ENCODE measurements around the gene GGT6.
"Not testable (repeated sequence)": the region's sequence is repeated elsewhere in the genome, so short reads cannot be mapped to it uniquely, and the experiment has no call there.

GGT6 gene

DNA sequence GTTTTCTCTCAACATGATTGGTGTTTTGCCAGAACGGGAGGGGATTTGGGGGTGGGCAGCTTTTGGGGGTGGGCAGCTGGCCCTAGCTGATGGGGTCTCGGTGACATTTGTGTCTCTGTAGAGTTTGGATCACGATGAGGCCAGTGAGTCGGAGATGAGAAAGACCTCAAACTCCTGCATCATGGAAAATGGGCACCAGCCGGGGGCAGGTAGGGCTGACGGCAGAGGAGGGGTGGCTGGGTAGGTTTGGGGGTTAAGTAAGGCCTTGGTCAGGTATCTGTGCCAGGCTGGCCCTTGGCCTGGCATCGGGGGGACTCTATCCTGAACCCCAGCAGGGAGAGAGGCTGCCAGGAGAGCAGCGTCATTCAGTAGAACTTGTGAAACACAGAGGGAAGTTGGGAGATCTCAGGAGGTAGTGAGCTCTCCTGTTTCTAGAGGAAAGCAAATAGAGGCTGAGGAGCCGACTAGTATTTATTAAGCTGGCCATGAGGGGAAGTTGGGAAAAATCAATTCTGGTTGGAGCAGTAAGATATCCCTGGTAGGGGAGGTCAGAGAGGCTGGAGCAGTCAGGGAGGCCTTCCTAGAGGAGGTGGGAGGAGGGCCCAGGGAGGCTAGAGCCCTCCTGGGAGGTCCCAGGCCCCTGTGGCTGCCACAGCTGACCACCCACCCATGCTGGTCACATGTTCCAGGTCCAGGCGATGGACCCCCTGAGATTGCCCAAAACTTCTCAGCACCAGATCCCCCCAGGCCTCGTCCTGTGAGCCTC, 32.0 kb upstream of the GGT6 start:
- no peak for DNase-seq (ENCODE audit: low spot score)

GRCh38 chr17:4591529-4591928, 31.2 kb upstream of the GGT6 start:
- no peak for DNase-seq (ENCODE audit: low spot score)

- DNase-seq (ENCODE audit: low spot score), result no peak
Measured at GRCh38 chr17:4590981-4591453, 30.6 kb upstream of the GGT6 start.

DNA sequence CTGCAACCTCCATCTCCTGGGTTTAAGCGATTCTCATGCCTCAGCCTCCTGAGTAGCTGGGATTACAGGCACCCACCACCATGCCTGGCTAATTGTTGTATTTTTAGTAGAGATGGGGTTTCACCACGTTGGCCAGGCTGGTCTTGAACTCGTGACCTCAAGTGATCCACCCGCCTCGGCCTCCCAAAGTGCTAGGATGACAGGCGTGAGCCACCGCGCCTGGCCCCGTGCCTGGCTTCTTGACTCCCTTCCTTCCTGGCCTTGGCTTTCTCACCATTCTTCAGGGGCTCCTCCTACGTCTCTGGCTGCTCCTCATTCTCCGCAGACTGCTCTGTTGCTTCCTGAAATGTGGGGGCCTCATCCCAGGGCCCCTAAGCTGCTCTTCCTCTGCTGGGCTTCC, 29.7 kb upstream of the GGT6 start:
- not testable (repeated sequence) for DNase-seq (ENCODE audit: low spot score)

DNA sequence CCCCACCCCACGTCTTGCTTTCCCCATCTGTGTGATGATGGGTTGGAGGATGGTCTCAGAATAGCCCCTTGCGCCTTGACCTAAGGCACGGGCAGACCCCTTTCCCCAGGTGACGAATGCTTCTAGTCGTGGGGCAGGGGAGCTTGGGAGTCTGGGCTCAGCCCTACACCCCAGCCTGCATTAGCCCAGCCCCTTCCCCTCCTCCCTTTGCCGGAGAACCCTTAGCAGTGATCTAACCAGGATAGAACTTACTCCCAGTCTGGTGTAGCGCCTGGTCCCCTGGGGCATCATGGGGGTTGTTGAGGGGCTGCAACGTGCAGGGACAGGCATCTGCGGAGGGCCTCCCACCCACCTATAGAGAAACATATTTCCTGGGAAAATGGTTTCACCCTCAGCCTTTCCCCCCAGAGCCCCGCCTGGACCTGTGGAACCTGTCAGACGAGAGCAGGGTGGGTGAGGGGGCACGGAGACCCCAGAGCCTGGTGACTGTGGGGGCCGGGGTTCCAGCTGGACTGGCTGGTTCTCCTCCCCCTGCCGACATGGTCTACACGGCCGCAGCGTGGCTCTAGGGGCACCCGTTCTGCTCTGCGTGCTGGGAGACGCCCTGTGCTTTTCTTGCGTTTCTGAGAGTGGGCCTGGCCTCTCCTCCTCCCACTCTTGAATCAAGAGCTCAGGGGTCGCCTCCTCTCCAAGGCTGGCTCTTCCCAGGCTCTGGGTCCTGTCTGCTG, 28.7 kb upstream of the GGT6 start:
- DNase-seq (ENCODE audit: low spot score), result no peak

- DNase-seq (ENCODE audit: low spot score), result no peak
Measured at GRCh38 chr17:4588391-4588790, 28.0 kb upstream of the GGT6 start.

GRCh38 chr17:4587803-4588202, 27.4 kb upstream of the GGT6 start:
- DNase-seq (ENCODE audit: low spot score), result peak; percentile 98

DNA sequence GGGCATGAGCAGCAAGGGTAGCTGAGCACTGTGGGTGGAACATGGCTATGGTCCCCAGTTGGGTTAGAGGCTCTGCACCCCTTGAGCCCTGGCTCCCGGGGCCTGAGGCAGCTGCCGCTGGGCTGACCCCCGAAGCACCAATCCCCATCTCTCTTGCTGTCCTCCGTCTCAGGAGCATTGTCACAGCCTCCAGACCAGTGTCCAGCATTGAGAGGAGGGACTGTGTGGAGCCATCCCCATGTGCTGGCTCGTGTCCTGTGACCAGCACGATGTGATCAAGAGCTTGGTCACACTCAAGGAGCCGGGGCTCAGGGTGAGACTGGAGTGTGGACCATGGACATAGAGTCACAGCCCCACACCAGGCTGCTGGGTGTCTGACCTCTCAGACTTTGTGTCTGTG, 26.8 kb upstream of the GGT6 start:
- no peak for DNase-seq (ENCODE audit: low spot score)

DNA sequence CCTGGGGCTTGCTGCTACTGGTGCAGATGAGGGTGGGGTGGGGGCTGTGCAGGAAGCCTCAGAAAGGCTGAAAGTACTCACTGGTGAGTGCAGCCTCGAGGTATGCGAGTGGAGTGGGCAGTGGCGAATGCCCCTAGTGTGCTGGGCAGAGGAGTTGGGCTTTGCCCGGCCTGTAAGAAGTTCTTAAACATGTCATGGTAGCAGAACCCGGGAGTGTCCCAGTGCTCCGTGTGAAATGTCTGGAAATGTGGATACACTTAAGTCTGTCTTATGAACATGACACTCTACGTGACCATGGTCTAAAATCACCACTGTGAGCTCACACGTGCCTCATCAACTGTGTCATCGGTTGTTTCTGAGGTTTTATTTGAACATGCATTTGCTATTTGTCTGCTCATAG, 25.7 kb upstream of the GGT6 start:
- no peak for DNase-seq (ENCODE audit: low spot score)

DNA sequence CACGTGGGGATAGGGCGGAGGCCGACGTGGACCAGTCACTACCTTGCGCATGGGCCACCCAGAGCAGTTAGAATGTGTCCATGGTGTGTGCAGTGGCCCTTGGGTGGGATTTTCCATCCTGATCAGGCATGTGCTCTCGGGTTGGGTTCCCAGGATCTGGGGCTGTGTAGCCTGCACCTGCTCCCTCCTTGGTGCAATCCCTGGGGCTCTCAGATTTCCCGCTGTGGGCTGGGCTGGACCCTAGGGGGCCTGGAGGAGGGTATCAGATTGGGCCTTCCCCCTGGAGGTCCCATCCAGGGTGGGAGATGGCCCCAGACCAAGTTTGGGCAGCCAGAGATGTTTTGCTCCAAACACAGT, 25.2 kb upstream of the GGT6 start:
- DNase-seq (ENCODE audit: low spot score), result no peak

DNA sequence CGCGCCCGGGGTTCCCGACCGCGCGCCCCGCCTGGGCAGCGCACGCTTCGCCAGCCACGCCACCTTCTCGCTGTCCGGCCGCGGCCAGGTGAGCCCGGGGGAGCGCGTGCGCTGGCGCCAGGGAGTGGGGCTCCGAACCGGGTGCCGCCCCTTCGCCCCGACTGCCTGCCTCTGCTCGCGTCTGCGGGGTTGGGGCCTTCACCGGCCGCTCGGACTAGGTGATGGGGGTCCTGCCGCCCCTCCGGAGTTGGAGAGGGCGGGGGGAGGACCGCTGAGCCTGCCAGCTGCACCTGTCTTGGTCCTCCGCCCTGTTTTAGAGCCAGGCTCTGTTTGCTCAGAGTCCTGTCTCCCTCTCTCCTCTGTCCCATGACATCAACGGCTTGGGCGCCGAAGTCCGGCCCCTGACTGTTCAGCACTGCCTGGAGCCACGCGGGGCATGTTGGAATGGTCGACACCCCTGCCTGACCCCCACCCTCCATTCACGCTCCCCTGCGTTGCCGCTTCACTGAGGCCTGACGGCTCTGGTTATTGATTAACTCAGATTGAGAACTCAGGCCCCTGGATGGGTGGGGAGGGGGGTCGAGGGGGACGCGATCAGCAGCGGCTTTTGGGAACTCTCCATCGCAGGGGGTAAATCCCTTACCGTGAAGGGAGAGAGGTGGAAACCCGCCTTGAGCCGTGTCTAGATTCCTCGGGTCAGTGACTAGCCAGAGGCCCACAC, 24.7 kb upstream of the GGT6 start:
- no peak for DNase-seq (ENCODE audit: low spot score)

GRCh38 chr17:4584101-4584916, 23.9 kb upstream of the GGT6 start, which contains the start of gene SMTNL2:
TSS of gene SMTNL2 (plus strand) at chr17:4584529. CDS start at chr17:4584606, 77 bp downstream.
- no peak for DNase-seq (ENCODE audit: low spot score)

DNA sequence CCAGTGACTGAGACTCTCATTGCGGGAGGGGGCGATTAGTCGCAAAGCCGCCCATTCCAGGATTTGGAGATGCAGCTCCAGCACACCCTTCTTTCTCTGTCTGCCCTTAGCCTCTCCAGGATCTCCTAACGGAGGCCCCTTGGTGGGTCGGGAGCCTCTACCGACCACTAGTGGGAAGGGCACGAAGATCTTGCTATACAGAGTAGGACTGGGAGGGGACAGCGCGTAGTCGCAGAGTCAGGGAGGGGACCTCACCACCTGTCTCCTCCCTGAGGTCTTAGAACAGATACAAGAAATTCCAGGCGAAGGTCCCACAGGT, 23.4 kb upstream of the GGT6 start:
- peak; percentile 75 for DNase-seq (ENCODE audit: low spot score)

- DNase-seq (ENCODE audit: low spot score), result no peak
Measured at GRCh38 chr17:4583206-4583605, 22.8 kb upstream of the GGT6 start.

GRCh38 chr17:4582691-4583090, 22.3 kb upstream of the GGT6 start:
- DNase-seq (ENCODE audit: low spot score), result no peak

- no peak for DNase-seq (ENCODE audit: low spot score)
Measured at GRCh38 chr17:4582101-4582501, 21.7 kb upstream of the GGT6 start.

DNA sequence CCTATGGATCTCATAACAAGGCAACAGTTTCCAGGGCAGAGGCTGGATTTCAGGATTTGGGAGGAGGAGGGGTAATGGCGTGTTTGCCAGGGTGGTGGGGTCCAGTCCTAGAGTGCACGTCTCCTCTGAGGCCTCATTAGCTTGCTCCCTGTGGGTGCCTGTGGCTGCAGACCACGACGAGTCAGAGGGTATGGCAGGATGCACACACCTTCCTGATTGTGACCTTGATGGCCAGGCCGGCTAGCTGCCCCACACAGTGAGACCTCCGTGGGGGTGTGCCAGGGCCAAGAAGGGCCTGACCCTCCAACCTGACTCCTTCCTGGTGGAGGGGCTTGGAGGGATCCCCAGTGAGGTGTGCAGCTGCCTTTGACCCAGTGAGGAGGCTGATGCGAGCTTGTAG, 19.9 kb upstream of the GGT6 start:
- DNase-seq (ENCODE audit: low spot score), result no peak

GRCh38 chr17:4579678-4580077, 19.3 kb upstream of the GGT6 start:
- DNase-seq (ENCODE audit: low spot score), result no peak

DNA sequence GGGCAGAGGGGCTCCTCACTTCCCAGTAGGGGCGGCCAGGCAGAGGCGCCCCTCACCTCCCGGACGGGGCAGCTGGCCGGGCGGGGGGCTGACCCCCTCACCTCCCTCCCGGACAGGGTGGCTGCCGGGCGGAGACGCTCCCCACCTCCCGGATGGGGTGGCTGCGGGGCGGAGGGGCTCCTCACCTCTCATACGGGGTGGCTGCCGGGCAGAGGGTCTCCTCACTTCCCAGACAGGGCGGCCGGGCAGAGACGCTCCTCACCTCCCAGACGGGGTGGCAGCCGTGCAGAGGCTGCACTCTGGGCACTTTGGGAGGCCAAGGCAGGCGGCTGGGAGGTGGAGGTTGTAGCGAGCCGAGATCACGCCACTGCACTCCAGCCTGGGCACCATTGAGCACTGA, 18.0 kb upstream of the GGT6 start:
- not testable (repeated sequence) for DNase-seq (ENCODE audit: low spot score)

DNA sequence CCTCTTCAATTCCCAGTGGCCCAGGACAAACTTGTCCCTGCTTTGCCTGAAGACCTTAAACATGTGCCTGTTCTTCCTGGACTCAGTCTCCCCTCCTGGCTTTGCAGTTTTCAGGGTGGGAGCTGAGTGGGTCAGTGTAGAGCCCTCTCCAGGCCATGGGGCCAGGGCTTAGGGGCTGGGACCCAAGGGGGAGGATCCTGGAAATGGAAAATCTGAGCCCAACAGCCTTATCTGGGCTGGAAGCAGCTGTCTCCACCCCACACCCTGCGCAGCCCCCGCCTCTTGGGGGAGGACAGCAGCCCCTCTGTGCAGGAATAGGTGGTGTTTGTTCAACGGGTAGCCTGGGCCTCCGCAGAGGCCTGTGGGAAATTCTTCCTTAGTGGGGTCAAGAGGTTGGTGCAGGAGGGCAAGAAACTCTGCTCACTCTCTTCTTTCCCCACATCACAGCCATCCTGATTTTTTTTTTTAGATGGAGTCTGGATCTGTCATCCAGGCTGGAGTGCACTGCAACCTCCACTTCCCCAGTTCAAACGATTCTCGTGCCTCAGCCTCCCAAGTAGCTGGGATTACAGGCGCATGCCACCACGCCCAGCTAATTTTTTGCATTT, 17.1 kb upstream of the GGT6 start:
- no peak for DNase-seq (ENCODE audit: low spot score)

- DNase-seq (ENCODE audit: low spot score), result peak; percentile 79
Measured at GRCh38 chr17:4576729-4577322, 16.4 kb upstream of the GGT6 start.
